Mesothelial cell of epicardium (in vitro differentiated cells): ENCODE measurements around the gene FAAP20. TPM values are rescaled to one million over a fixed set of nuclear protein-coding genes. Genes with fewer than 3 reads are reported as not detected.

Source experiments
- DNase-seq, 2 experiments: peaks; one replicate each; pipeline ENCODE4 v3.0.0; 2021; ENCODE audit warnings: low spot score in 2 of 2; ENCODE audit not compliant: unreplicated experiment in 2 of 2
- H3K27ac Mint-ChIP-seq: 2 replicates; pipeline ENCODE4 v1.8.0; 2021; ENCODE audit warnings: mixed read lengths
- H3K27me3 Mint-ChIP-seq: 2 replicates; pipeline ENCODE4 v1.8.0; 2021; ENCODE audit warnings: low read depth, mixed read lengths
- H3K36me3 Mint-ChIP-seq: 2 replicates; pipeline ENCODE4 v1.8.0; 2021; ENCODE audit warnings: mixed read lengths
- H3K4me1 Mint-ChIP-seq: 2 replicates; pipeline ENCODE4 v1.8.0; 2021; ENCODE audit warnings: mixed read lengths
- H3K4me3 Mint-ChIP-seq: 2 replicates; pipeline ENCODE4 v1.8.0; 2021; ENCODE audit warnings: mild to moderate bottlenecking, moderate library complexity, mixed read lengths
- H3K9me3 Mint-ChIP-seq: 2 replicates; pipeline ENCODE4 v1.8.0; 2021; ENCODE audit warnings: mixed read lengths
- CTCF ChIP-seq: fragments of 200-600 bp; sonication (generic); IDR thresholded peaks from one replicate; pipeline ENCODE4 v1.5.0; 2021; ENCODE audit warnings: antibody characterized with exemption; ENCODE audit not compliant: unreplicated experiment
- total RNA-seq: library from RNA; stranded (reverse); gene quantifications from 3 replicates; pipeline ENCODE4 v1.2.1, GENCODE V29; 2021

Gene FAAP20
- total RNA-seq, 1 donor from 2014 or later, result 92.2 TPM

- Mint-ChIP-seq H3K4me1 (peaks cover 4% of the 10 kb centered on the region), H3K36me3 (peaks cover 12% of the 10 kb centered on the region), H3K27ac (no peak overlapping the region), H3K27me3 (no peaks in the 10 kb centered on the region), H3K9me3 (no peaks in the 10 kb centered on the region), H3K4me3 (no peak overlapping the region)
- DNase-seq, result no peak
- no peak for TF ChIP-seq CTCF
Observed at GRCh38 chr1:2184934-2185333, 9.6 kb downstream of the FAAP20 start.

DNA sequence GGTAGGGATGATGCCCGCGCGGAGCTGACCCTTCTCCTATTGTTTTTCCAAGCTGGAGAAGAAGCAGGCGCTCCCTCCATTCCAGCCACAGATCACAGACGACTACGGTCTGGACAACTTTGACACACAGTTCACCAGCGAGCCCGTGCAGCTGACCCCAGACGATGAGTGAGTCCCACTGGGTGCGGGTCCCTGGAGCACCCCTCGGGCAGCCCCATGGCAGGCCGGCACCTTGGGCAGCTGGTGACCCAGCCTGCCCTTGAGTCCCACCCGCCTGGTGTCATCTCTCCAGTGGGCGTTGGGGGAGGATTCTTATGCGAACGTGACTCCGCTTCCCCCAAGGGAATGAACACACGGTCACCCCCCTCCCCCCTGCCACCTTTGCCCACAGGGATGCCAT is 10.0 kb downstream of the FAAP20 start:
- Mint-ChIP-seq H3K4me3 (no peak overlapping the region), H3K27ac (no peak overlapping the region), H3K36me3 (peaks cover 14% of the 10 kb centered on the region), H3K9me3 (no peaks in the 10 kb centered on the region), H3K27me3 (no peaks in the 10 kb centered on the region), H3K4me1 (peaks cover 5% of the 10 kb centered on the region)
- DNase-seq, result no peak
- TF ChIP-seq CTCF, result no peak

DNA sequence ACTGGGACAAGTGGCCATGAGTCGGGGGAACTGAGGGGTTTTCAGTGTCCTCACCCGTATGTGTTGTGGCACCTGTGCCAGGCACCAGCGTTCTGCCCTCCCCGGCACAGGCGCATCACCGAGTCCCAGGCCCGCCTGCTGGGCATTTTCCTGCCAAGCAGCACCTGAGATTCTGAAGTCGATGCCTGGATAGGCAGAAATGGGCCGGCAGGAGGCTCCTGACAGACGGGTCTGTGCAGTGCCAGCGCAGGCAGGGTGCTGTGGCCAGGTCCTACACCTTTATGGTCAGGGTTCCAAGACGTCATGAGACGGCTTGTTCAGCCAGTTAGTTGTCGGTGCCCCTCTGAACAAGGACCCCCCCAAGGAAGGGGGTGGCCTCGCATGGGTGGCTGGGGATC is 10.6 kb downstream of the FAAP20 start:
- no peak for DNase-seq
- no peak for TF ChIP-seq CTCF
- Mint-ChIP-seq H3K4me1 (peaks cover 4% of the 10 kb centered on the region), H3K4me3 (no peak overlapping the region), H3K9me3 (no peaks in the 10 kb centered on the region), H3K27ac (no peak overlapping the region), H3K27me3 (no peaks in the 10 kb centered on the region), H3K36me3 (peaks cover 17% of the 10 kb centered on the region)

GRCh38 chr1:2182376-2182775 is 12.2 kb downstream of the FAAP20 start:
- Mint-ChIP-seq H3K4me3 (no peak overlapping the region), H3K4me1 (peaks cover 4% of the 10 kb centered on the region)
- DNase-seq, result no peak

DNA sequence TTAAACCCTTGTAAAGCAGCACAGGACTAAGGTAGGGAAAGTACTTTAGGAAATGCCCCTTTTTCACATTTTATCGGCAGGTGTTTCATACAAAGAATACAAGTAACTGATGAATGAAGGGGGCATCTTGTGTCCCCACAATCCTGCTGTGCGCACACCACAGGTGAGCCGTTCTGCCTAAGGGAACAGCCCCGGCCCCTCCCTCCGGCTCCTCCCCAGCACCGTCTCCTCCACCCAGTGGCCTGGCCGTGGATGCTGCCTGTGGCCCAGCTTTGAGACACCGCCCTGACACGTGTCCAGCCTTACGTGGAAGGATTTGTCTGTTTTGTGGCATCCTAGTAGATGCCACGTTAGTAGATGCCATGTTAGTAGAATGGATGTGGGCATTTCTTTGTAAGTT is 12.8 kb downstream of the FAAP20 start:
- no peak overlapping the region for H3K4me3 Mint-ChIP-seq
- peaks cover 4% of the 10 kb centered on the region for H3K4me1 Mint-ChIP-seq
- no peak overlapping the region for H3K27ac Mint-ChIP-seq
- no peak for DNase-seq
- H3K36me3 Mint-ChIP-seq, result peaks cover 17% of the 10 kb centered on the region
- TF ChIP-seq CTCF, result no peak
- no peaks in the 10 kb centered on the region for H3K9me3 Mint-ChIP-seq
- no peaks in the 10 kb centered on the region for H3K27me3 Mint-ChIP-seq

More at GRCh38 chr1:2182376-2182775, 12.2 kb downstream of the FAAP20 start:
- no peaks in the 10 kb centered on the region for H3K27me3 Mint-ChIP-seq
- H3K9me3 Mint-ChIP-seq, result no peaks in the 10 kb centered on the region
- no peak overlapping the region for H3K27ac Mint-ChIP-seq
- no peak for TF ChIP-seq CTCF
- H3K36me3 Mint-ChIP-seq, result peaks cover 17% of the 10 kb centered on the region

- peaks cover 18% of the 10 kb centered on the region for H3K36me3 Mint-ChIP-seq
- no peak overlapping the region for H3K27ac Mint-ChIP-seq
- H3K4me1 Mint-ChIP-seq, result peaks cover 4% of the 10 kb centered on the region
- H3K27me3 Mint-ChIP-seq, result no peaks in the 10 kb centered on the region
- no peak overlapping the region for H3K4me3 Mint-ChIP-seq
- H3K9me3 Mint-ChIP-seq, result no peaks in the 10 kb centered on the region
- DNase-seq, result no peak
- no peak for TF ChIP-seq CTCF
Observed at GRCh38 chr1:2181271-2181670, 13.3 kb downstream of the FAAP20 start.
